OCI-LY7 (cell line): ENCODE data around the gene NFATC2IP. TPM values are rescaled to one million over a fixed set of nuclear protein-coding genes. Genes with fewer than 3 reads are reported as not detected.

ENCODE experiments used
- BruUV-seq: library from RNA; stranded (reverse); fragments of 400-500 nt; replicated peaks from 2 replicates; lab custom pipeline; 2021; lab: Mats Ljungman, UMichigan
- CTCF ChIA-PET: fragments of 300-600 bp; sonication (Branson Sonifier 250); formaldehyde crosslinking; loops from one replicate; lab custom pipeline; 2022; ENCODE audit warnings: antibody characterized with exemption; ENCODE audit not compliant: unreplicated experiment; lab: Charles Lee
- POLR2A ChIA-PET: fragments of 300-600 bp; sonication (Branson Sonifier 250); formaldehyde crosslinking; loops from one replicate; lab custom pipeline; 2022; ENCODE audit warnings: antibody characterized with exemption; lab: Charles Lee
- DNase-seq: peaks from one replicate; pipeline ENCODE4 v3.0.0-alpha.2; 2015; ENCODE audit warnings: low spot score
- H2AFZ ChIP-seq: fragments of 200-600 bp; sonication (generic), shearing (Covaris generic); 2 replicates; pipeline ENCODE4 v1.6.1; 2014; ENCODE audit warnings: mild to moderate bottlenecking, antibody characterized with exemption, low read length, moderate library complexity
- H3K27ac ChIP-seq: fragments of 200-600 bp; sonication (generic); 2 replicates; pipeline ENCODE4 v1.5.1; 2014; ENCODE audit warnings: mixed run types, low read depth, mild to moderate bottlenecking, moderate library complexity, low read length, inconsistent platforms; ENCODE audit not compliant: poor library complexity, severe bottlenecking
- H3K36me3 ChIP-seq: fragments of 200-600 bp; sonication (generic); 2 replicates; pipeline ENCODE4 v1.6.1; 2014; ENCODE audit warnings: mild to moderate bottlenecking, antibody characterized with exemption, low read length, moderate library complexity, mixed read lengths; ENCODE audit not compliant: insufficient read depth
- H3K4me1 ChIP-seq: fragments of 200-600 bp; sonication (generic); 2 replicates; pipeline ENCODE4 v1.5.1; 2014; ENCODE audit warnings: mild to moderate bottlenecking, low read length; ENCODE audit not compliant: insufficient read depth, poor library complexity, severe bottlenecking
- H3K4me2 ChIP-seq: fragments of 200-600 bp; sonication (generic); 2 replicates; pipeline ENCODE4 v1.6.1; 2014; ENCODE audit warnings: mild to moderate bottlenecking, low read length
- H3K4me3 ChIP-seq: fragments of 200-600 bp; sonication (generic); 2 replicates; pipeline ENCODE4 v1.5.1; 2014; ENCODE audit warnings: mild to moderate bottlenecking, low read depth, low read length; ENCODE audit not compliant: poor library complexity, severe bottlenecking
- H3K79me2 ChIP-seq: fragments of 200-600 bp; sonication (generic); 2 replicates; pipeline ENCODE4 v1.6.1; 2016; ENCODE audit warnings: low read depth, mild to moderate bottlenecking, low read length, moderate library complexity, mixed read lengths; ENCODE audit not compliant: insufficient read depth
- H3K9me2 ChIP-seq: fragments of 200-600 bp; sonication (generic); 2 replicates; pipeline ENCODE4 v1.6.1; 2016; ENCODE audit warnings: mild to moderate bottlenecking, low read length, mixed read lengths; ENCODE audit not compliant: insufficient read depth
- H3K9me3 ChIP-seq: fragments of 200-600 bp; sonication (generic); 2 replicates; pipeline ENCODE4 v1.6.1; 2014; ENCODE audit warnings: mild to moderate bottlenecking, mixed run types, low read length, mixed read lengths
- H4K20me1 ChIP-seq: fragments of 200-600 bp; sonication (generic); 2 replicates; pipeline ENCODE4 v1.6.1; 2014; ENCODE audit warnings: mild to moderate bottlenecking, antibody characterized with exemption, low read length, moderate library complexity, mixed read lengths; ENCODE audit not compliant: insufficient read depth
- CTCF ChIP-seq: fragments of 200-600 bp; sonication (generic); conservative IDR thresholded peaks from 2 replicates; pipeline ENCODE4 v1.5.1; 2014; ENCODE audit warnings: mild to moderate bottlenecking, antibody characterized with exemption, low read length, moderate library complexity, mixed read lengths
- EZH2phosphoT487 ChIP-seq: fragments of 200-600 bp; sonication (generic); IDR thresholded peaks from 2 replicates; pipeline ENCODE4 v1.6.1; 2018; ENCODE audit warnings: low read depth, borderline replicate concordance, mild to moderate bottlenecking, mixed run types, antibody characterized with exemption, low read length, moderate library complexity, mixed read lengths
- intact Hi-C: fragments of 100-400 bp; cut with micrococcal nuclease; formaldehyde crosslinking; loops from one replicate; pipeline ENCODE4 v1.10.0; 2022; ENCODE audit not compliant: unreplicated experiment
- total RNA-seq, 2 experiments: library from RNA; depleted of rRNA in 1 of 2; stranded (reverse); fragments of >200 nt in 1 of 2; shearing (Covaris generic) in 1 of 2; gene quantifications; 2 replicates each; pipeline ENCODE4 v1.2.3, GENCODE V29; 2014 to 2022

NFATC2IP gene
- total RNA-seq, 2 experiments from 2014 or later, result 73.0 to 114 TPM

GRCh38 chr16:28913946-28914724, 36.6 kb upstream of the NFATC2IP start:
- TF ChIP-seq CTCF (no peak), EZH2phosphoT487 (no peak)
- Histone ChIP-seq H3K4me3 (no peak overlapping the region), H2AFZ (no peak overlapping the region), H4K20me1 (no peaks in the 10 kb centered on the region), H3K36me3 (peaks cover 97% of the 10 kb centered on the region), H3K79me2 (no peaks in the 10 kb centered on the region), H3K9me3 (no peaks in the 10 kb centered on the region), H3K4me2 (no peak overlapping the region), H3K9me2 (no peaks in the 10 kb centered on the region), H3K4me1 (peaks cover 28% of the 10 kb centered on the region), H3K27ac (peak overlapping the region; percentile 30)
- ChIA-PET POLR2A (interaction anchor here (0.7 to 1.4 kb wide), 2 partner anchors 9 to 1331 kb away, joined by 3 to 8 read pairs; no protein-coding TSS in a partner anchor), CTCF (interaction anchor here (0.8 kb wide), 1 partner anchor 31 kb away, joined by 3 read pairs; no protein-coding TSS in a partner anchor)
- BruUV-seq, result no TSS peak
- intact Hi-C loops, result no loop called here
- no peak for DNase-seq

- intact Hi-C loops, result no loop called here
- DNase-seq, result no peak
- no peaks in the 10 kb centered on the region for H3K9me3 ChIP-seq
- H3K9me2 ChIP-seq, result no peaks in the 10 kb centered on the region
- peaks cover 23% of the 10 kb centered on the region for H3K4me1 ChIP-seq
- no peak overlapping the region for H2AFZ ChIP-seq
- no TSS peak for BruUV-seq
- H3K36me3 ChIP-seq, result peaks cover 96% of the 10 kb centered on the region
- no peak overlapping the region for H3K4me2 ChIP-seq
- ChIA-PET POLR2A (interaction anchor here (0.6 kb wide), 1 partner anchor 62 kb away, joined by 6 read pairs; no protein-coding TSS in a partner anchor), CTCF (no interaction called here)
- H3K79me2 ChIP-seq, result no peaks in the 10 kb centered on the region; the same call in 1 of the 2 replicates
- no peak for TF ChIP-seq EZH2phosphoT487
- TF ChIP-seq CTCF, result no peak
- H3K27ac ChIP-seq, result no peak overlapping the region
- no peaks in the 10 kb centered on the region for H4K20me1 ChIP-seq
- H3K4me3 ChIP-seq, result no peak overlapping the region
Observed at GRCh38 chr16:28915181-28915580, 35.6 kb upstream of the NFATC2IP start.

- DNase-seq, result no peak
- intact Hi-C loops, result no loop called here
- peaks cover 14% of the 10 kb centered on the region for H3K4me1 ChIP-seq
- no peak overlapping the region for H3K27ac ChIP-seq
- H3K9me2 ChIP-seq, result no peaks in the 10 kb centered on the region
- POLR2A ChIA-PET, result interaction anchor here (0.6 to 1.2 kb wide), 2 partner anchors 10 to 16 kb away, joined by 4 to 8 read pairs; partner anchors contain the start of gene CD19
- H3K79me2 ChIP-seq, result peaks cover 15% of the 10 kb centered on the region; the same call in 1 of the 2 replicates
- H4K20me1 ChIP-seq, result no peaks in the 10 kb centered on the region
- H3K4me3 ChIP-seq, result no peak overlapping the region
- TSS peak; percentile 54 for BruUV-seq
- TF ChIP-seq EZH2phosphoT487 (no peak), CTCF (no peak)
- CTCF ChIA-PET, result no interaction called here
- H3K9me3 ChIP-seq, result no peaks in the 10 kb centered on the region
- no peak overlapping the region for H2AFZ ChIP-seq
- no peak overlapping the region for H3K4me2 ChIP-seq
- peaks cover 94% of the 10 kb centered on the region for H3K36me3 ChIP-seq
Observed at GRCh38 chr16:28917095-28917494, 33.6 kb upstream of the NFATC2IP start.
